ENCODE data around the gene ABHD18.

Gene ABHD18

DNA sequence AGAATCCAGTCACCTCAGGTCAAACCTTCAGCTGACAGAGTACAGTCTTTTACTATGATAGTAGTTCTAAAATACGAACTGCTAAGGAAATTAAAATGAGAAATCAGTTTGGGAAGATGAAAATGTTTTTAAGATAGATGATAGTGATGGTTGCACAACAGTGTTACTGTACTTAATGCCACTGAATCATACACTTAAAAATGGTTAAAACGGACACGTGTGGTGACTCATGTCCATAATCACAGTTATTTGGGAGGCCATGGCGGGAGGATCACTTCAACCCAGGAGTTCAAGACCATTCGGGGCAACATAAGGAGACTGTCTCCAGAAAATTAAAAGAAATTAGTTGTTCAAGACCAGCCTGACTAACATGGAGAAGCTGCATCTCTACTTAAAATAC lies 41.4 kb downstream of the ABHD18 start:
- ChIA-PET POLR2A (no interaction called here), CTCF (no interaction called here)
- H3K4me3 ChIP-seq (ENCODE audit: low read depth, low read length) = no peak overlapping the region

DNA sequence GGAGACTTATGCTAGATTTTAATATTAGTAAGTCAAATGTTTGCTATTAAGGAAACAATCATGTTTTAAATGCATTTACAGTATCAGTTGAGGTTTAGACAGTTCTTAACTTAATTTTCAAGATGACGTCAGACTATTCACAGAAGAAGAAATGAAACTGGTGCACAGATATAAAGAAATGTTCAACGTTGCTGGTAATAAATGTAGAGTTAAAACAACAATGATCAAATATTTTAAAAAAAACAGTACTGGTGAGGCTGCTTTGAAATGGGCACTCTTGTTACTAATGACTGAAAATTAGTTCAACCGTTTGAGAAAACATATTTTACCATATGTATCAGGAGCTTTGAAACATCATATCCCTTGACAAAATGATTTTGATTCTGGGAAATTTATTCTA lies 44.2 kb downstream of the ABHD18 start:
- POLR2A ChIA-PET = no interaction called here
- Histone ChIP-seq H3K4me1 (ENCODE audit: control insufficient read depth, insufficient read depth, low read length) (no peaks in the 10 kb centered on the region), H3K36me3 (ENCODE audit: control insufficient read depth in 2 of 2, insufficient read depth in 1 of 2, low read length in 2 of 2) (peaks cover 5 to 7% of the 10 kb centered on the region in 2 experiments; a peak in 2 of 3 replicates), H3K9me3 (ENCODE audit: control insufficient read depth, insufficient read depth, low read depth, low read length) (no peaks in the 10 kb centered on the region), H3K4me3 (ENCODE audit: low read depth, low read length) (no peak overlapping the region), H3K27ac (ENCODE audit: extremely low read depth, low read depth, low read length) (no peak overlapping the region)
- CTCF ChIA-PET = no interaction called here
- TF ChIP-seq TRIM28 (IDR thresholded peaks at IDR 0.05; ENCODE audit: borderline replicate concordance, low read length) = no peak
- no peak for TF ChIP-seq ZNF404 (tag by site-specific recombination; IDR thresholded peaks at IDR 0.05)
- no peak for TF ChIP-seq ZNF776 (tag by site-specific recombination; IDR thresholded peaks at IDR 0.05; ENCODE audit: borderline replicate concordance)
- TF ChIP-seq, protein P1, sequence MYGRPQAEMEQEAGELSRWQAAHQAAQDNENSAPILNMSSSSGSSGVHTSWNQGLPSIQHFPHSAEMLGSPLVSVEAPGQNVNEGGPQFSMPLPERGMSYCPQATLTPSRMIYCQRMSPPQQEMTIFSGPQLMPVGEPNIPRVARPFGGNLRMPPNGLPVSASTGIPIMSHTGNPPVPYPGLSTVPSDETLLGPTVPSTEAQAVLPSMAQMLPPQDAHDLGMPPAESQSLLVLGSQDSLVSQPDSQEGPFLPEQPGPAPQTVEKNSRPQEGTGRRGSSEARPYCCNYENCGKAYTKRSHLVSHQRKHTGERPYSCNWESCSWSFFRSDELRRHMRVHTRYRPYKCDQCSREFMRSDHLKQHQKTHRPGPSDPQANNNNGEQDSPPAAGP (tag by site-specific recombination; IDR thresholded peaks at IDR 0.05) = no peak
- no peak for TF ChIP-seq ZNF707 (tag by site-specific recombination; IDR thresholded peaks at IDR 0.05)
- TF ChIP-seq ZNF138 (tag by site-specific recombination; IDR thresholded peaks at IDR 0.05; ENCODE audit: borderline replicate concordance) = no peak
- TF ChIP-seq ZNF239 (tag by site-specific recombination; IDR thresholded peaks at IDR 0.05) = no peak
- no peak for TF ChIP-seq ZNF350 (tag by site-specific recombination; IDR thresholded peaks at IDR 0.05)
- no peak for TF ChIP-seq OSR2 (tag by site-specific recombination; IDR thresholded peaks at IDR 0.05)
- TF ChIP-seq ZNF311 (tag by site-specific recombination; IDR thresholded peaks at IDR 0.05; ENCODE audit: borderline replicate concordance) = no peak
- TF ChIP-seq ZNF585B (tag by site-specific recombination; IDR thresholded peaks at IDR 0.05) = no peak
- no peak for TF ChIP-seq ZFP41 (tag by site-specific recombination; IDR thresholded peaks at IDR 0.05; ENCODE audit: borderline replicate concordance)
- TF ChIP-seq MYNN (tag by site-specific recombination; IDR thresholded peaks at IDR 0.05; ENCODE audit: borderline replicate concordance) = no peak
- no peak for TF ChIP-seq ZNF76 (tag by site-specific recombination; IDR thresholded peaks at IDR 0.05; ENCODE audit: borderline replicate concordance, low read depth)

More for the DNA sequence above, 41.4 kb downstream of the ABHD18 start:
- TF ChIP-seq ZNF350 (tag by site-specific recombination; IDR thresholded peaks at IDR 0.05) (no peak), ZNF138 (tag by site-specific recombination; IDR thresholded peaks at IDR 0.05; ENCODE audit: borderline replicate concordance) (no peak), ZNF677 (tag by site-specific recombination; IDR thresholded peaks at IDR 0.05) (no peak), HOXA7 (CRISPR knock-in tag; IDR thresholded peaks at IDR 0.05; ENCODE audit: borderline replicate concordance) (no peak), ZNF521 (tag by site-specific recombination; IDR thresholded peaks at IDR 0.05) (no peak), ZNF121 (tag by site-specific recombination; IDR thresholded peaks at IDR 0.05) (no peak), ZSCAN23 (tag by site-specific recombination; IDR thresholded peaks at IDR 0.05) (no peak), ZSCAN30 (tag by site-specific recombination; IDR thresholded peaks at IDR 0.05) (no peak), ZNF48 (tag by site-specific recombination; IDR thresholded peaks at IDR 0.05) (no peak), IKZF3 (tag by site-specific recombination; IDR thresholded peaks at IDR 0.05) (no peak), SALL2 (tag by site-specific recombination; IDR thresholded peaks at IDR 0.05; ENCODE audit: borderline replicate concordance) (no peak), ZNF623 (tag by site-specific recombination; IDR thresholded peaks at IDR 0.05) (no peak), ZNF354C (tag by site-specific recombination; IDR thresholded peaks at IDR 0.05; ENCODE audit: borderline replicate concordance, low read depth) (no peak), ZNF341 (tag by site-specific recombination; IDR thresholded peaks at IDR 0.05; ENCODE audit: low read depth) (no peak), ZNF23 (tag by site-specific recombination; IDR thresholded peaks at IDR 0.05; ENCODE audit: borderline replicate concordance) (no peak), ZNF596 (tag by site-specific recombination; IDR thresholded peaks at IDR 0.05) (no peak)
- TF ChIP-seq, protein P2, sequence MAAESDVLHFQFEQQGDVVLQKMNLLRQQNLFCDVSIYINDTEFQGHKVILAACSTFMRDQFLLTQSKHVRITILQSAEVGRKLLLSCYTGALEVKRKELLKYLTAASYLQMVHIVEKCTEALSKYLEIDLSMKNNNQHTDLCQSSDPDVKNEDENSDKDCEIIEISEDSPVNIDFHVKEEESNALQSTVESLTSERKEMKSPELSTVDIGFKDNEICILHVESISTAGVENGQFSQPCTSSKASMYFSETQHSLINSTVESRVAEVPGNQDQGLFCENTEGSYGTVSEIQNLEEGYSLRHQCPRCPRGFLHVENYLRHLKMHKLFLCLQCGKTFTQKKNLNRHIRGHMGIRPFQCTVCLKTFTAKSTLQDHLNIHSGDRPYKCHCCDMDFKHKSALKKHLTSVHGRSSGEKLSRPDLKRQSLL (tag by site-specific recombination; IDR thresholded peaks at IDR 0.05) = no peak
- TF ChIP-seq, protein P3, sequence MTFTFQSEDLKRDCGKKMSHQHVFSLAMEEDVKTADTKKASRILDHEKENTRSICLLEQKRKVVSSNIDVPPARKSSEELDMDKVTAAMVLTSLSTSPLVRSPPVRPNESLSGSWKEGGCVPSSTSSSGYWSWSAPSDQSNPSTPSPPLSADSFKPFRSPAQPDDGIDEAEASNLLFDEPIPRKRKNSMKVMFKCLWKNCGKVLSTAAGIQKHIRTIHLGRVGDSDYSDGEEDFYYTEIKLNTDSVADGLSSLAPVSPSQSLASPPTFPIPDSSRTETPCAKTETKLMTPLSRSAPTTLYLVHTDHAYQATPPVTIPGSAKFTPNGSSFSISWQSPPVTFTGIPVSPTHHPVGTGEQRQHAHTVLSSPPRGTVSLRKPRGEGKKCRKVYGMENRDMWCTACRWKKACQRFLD (tag by site-specific recombination; IDR thresholded peaks at IDR 0.05) = no peak
- TF ChIP-seq, protein P4, sequence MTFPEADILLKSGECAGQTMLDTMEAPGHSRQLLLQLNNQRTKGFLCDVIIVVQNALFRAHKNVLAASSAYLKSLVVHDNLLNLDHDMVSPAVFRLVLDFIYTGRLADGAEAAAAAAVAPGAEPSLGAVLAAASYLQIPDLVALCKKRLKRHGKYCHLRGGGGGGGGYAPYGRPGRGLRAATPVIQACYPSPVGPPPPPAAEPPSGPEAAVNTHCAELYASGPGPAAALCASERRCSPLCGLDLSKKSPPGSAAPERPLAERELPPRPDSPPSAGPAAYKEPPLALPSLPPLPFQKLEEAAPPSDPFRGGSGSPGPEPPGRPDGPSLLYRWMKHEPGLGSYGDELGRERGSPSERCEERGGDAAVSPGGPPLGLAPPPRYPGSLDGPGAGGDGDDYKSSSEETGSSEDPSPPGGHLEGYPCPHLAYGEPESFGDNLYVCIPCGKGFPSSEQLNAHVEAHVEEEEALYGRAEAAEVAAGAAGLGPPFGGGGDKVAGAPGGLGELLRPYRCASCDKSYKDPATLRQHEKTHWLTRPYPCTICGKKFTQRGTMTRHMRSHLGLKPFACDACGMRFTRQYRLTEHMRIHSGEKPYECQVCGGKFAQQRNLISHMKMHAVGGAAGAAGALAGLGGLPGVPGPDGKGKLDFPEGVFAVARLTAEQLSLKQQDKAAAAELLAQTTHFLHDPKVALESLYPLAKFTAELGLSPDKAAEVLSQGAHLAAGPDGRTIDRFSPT (tag by site-specific recombination; IDR thresholded peaks at IDR 0.05) = no peak
- H3K36me3 ChIP-seq (ENCODE audit: control insufficient read depth in 2 of 2, insufficient read depth in 1 of 2, low read length in 2 of 2) = peaks cover 3 to 5% of the 10 kb centered on the region in 2 experiments; a peak in 2 of 3 replicates
- H3K9me3 ChIP-seq (ENCODE audit: control insufficient read depth, insufficient read depth, low read depth, low read length) = no peaks in the 10 kb centered on the region
- no peaks in the 10 kb centered on the region for H3K4me1 ChIP-seq (ENCODE audit: control insufficient read depth, insufficient read depth, low read length)
- no peak overlapping the region for H3K27ac ChIP-seq (ENCODE audit: extremely low read depth, low read depth, low read length)

Measured in HEK293 (cell line).